Osteocyte (in vitro differentiated cells): ENCODE measurements around the gene L3MBTL1. TPM values are rescaled to one million over a fixed set of nuclear protein-coding genes. Genes with fewer than 3 reads are reported as not detected.
A peak's percentile ranks its signal among the peaks of the same experiment; 100 is the strongest.

Experiments used
- DNase-seq: peaks from one replicate; pipeline ENCODE4 v3.0.0; 2021; ENCODE audit warnings: mixed read lengths; ENCODE audit not compliant: unreplicated experiment; ENCODE audit errors: extremely low spot score
- H3K27ac Mint-ChIP-seq: one replicate; pipeline ENCODE4 v1.8.0; 2021; ENCODE audit warnings: mild to moderate bottlenecking, mixed read lengths; ENCODE audit not compliant: unreplicated experiment
- H3K27me3 Mint-ChIP-seq: one replicate; pipeline ENCODE4 v1.8.0; 2021; ENCODE audit warnings: mixed read lengths; ENCODE audit not compliant: unreplicated experiment
- H3K36me3 Mint-ChIP-seq: one replicate; pipeline ENCODE4 v1.8.0; 2021; ENCODE audit warnings: mixed read lengths; ENCODE audit not compliant: unreplicated experiment
- H3K4me1 Mint-ChIP-seq: one replicate; pipeline ENCODE4 v1.8.0; 2021; ENCODE audit warnings: mixed read lengths; ENCODE audit not compliant: unreplicated experiment
- H3K4me3 Mint-ChIP-seq: one replicate; pipeline ENCODE4 v1.8.0; 2021; ENCODE audit warnings: mild to moderate bottlenecking, moderate library complexity, mixed read lengths; ENCODE audit not compliant: unreplicated experiment
- H3K9me3 Mint-ChIP-seq: one replicate; pipeline ENCODE4 v1.8.0; 2021; ENCODE audit warnings: mixed read lengths; ENCODE audit not compliant: unreplicated experiment
- CTCF ChIP-seq: fragments of 200-600 bp; sonication (generic); IDR thresholded peaks from 2 replicates; pipeline ENCODE4 v1.5.0; 2021; ENCODE audit warnings: antibody characterized with exemption, mild to moderate bottlenecking, moderate library complexity
- total RNA-seq: library from RNA; stranded (reverse); gene quantifications from 2 replicates; pipeline ENCODE4 v1.2.1, GENCODE V29; 2021

The L3MBTL1 gene
- total RNA-seq, 1 donor from 2014 or later: 17.5 TPM

DNA sequence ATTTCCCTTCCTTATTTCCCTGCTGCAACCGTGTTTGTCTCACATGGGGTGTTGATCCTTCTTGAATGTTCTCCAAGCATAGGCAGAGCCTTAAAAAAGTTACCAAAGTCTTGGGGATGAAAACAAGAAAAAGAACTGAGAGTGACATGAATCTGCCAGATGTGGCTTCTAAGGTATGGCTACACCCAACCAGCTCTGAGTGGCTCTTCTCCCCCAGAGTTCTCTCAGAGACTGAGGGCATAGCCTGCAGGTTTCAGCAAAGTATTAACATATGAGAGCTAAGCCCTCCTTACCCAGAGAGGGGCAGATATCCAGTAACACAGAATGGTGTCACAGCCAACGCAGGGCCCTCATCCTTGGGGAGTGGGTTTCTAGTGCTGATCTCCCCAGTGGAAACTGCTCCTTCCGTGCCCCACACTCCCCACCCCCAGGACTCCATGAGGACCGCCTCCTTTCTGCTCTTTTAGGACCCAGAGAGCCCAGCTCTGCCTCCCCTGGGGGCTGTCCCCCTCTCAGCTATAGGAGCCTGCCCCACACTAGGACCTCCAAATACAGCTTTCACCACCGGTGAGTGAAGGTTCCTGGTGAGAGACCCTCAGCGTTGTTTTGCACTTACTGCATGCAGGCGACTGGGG, 28.0 kb downstream of the L3MBTL1 start:
- H3K27ac Mint-ChIP-seq: no peak overlapping the region
- no peak overlapping the region for H3K4me3 Mint-ChIP-seq
- no peaks in the 10 kb centered on the region for H3K27me3 Mint-ChIP-seq
- no peaks in the 10 kb centered on the region for H3K4me1 Mint-ChIP-seq
- no peaks in the 10 kb centered on the region for H3K36me3 Mint-ChIP-seq
- no peaks in the 10 kb centered on the region for H3K9me3 Mint-ChIP-seq
- DNase-seq: no peak
- no peak for TF ChIP-seq CTCF

GRCh38 chr20:43536041-43536816, 28.7 kb downstream of the L3MBTL1 start:
- H3K9me3 Mint-ChIP-seq: no peaks in the 10 kb centered on the region
- no peaks in the 10 kb centered on the region for H3K36me3 Mint-ChIP-seq
- no peak for DNase-seq
- TF ChIP-seq CTCF: no peak
- H3K4me1 Mint-ChIP-seq: peaks cover 2% of the 10 kb centered on the region
- H3K27ac Mint-ChIP-seq: no peak overlapping the region
- no peak overlapping the region for H3K4me3 Mint-ChIP-seq
- no peaks in the 10 kb centered on the region for H3K27me3 Mint-ChIP-seq

DNA sequence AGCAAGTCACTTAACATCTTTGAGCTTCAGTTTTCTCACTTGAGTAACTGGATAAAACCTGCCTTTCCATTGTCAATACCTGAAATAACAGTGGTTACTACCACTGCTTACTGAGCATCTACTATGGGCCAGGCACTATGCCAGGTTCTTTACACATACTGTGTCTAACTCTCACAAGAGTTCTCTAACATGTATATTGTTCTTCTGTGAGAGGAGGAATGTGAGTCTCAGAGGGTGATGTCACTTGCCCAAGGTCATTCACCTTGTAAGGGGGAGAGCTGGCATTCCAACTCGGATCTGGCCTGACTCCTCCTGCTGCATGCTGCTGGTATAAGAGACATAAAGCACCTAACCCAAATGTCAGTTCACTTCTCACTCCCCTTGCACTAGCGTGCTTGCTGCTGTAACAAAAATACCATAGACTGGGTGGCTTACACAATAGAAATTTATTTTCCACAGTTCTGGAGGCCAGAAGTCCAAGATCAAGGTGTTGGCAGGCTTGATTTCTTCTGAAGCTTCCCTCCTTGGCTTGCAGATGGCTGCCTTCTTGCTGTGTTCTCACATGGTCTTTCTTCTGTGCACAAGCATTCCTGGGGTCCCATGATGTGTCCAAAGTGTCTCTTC, 29.4 kb downstream of the L3MBTL1 start:
- Mint-ChIP-seq H3K4me3 (no peak overlapping the region), H3K4me1 (peaks cover 2% of the 10 kb centered on the region), H3K36me3 (no peaks in the 10 kb centered on the region), H3K27me3 (no peaks in the 10 kb centered on the region), H3K27ac (no peak overlapping the region), H3K9me3 (no peaks in the 10 kb centered on the region)
- TF ChIP-seq CTCF: no peak
- DNase-seq: no peak

- peak; percentile 89 for DNase-seq
- Mint-ChIP-seq H3K27ac (no peak overlapping the region), H3K4me3 (no peak overlapping the region), H3K36me3 (no peaks in the 10 kb centered on the region), H3K9me3 (no peaks in the 10 kb centered on the region), H3K4me1 (peaks cover 2% of the 10 kb centered on the region), H3K27me3 (no peaks in the 10 kb centered on the region)
- TF ChIP-seq CTCF: peak; percentile 91
Observed at GRCh38 chr20:43537921-43538877, 30.7 kb downstream of the L3MBTL1 start.
